Psoas muscle (tissue), 8 donors: ENCODE data around the gene KCNMA1. TPM values are rescaled to one million over a fixed set of nuclear protein-coding genes. Genes with fewer than 3 reads are reported as not detected.

Experiments
- ATAC-seq, 4 donors: fragments of 200-7000 bp; cut with Tn5 transposase; one replicate each; pipeline ENCODE4 v1.9.1; 2020; ENCODE audit warnings: moderate library complexity in 3 of 4, mild to moderate bottlenecking in 2 of 4
- DNase-seq, 2 donors: peaks; one replicate each; pipeline ENCODE4 v3.0.0-alpha.2; 2020
- H3K27ac ChIP-seq: fragments of 200-600 bp; one replicate; pipeline ENCODE4 v1.8.0; 2022
- H3K27me3 ChIP-seq, 3 donors: fragments of 200-600 bp in 1 of 3; one replicate each; pipeline versions ENCODE4 v1.6.1 to v1.8.0; 2013 to 2022; ENCODE audit warnings: low read length in 2 of 3, mild to moderate bottlenecking in 2 of 3, moderate library complexity in 1 of 3; ENCODE audit not compliant: insufficient read depth in 3 of 3
- H3K36me3 ChIP-seq, 2 donors: fragments of 200-600 bp in 1 of 2; one replicate each; pipeline versions ENCODE4 v1.6.1 to v1.8.0; 2013 to 2022; ENCODE audit warnings: low read depth in 1 of 2, mild to moderate bottlenecking in 1 of 2, moderate library complexity in 1 of 2; ENCODE audit not compliant: insufficient read depth in 1 of 2
- H3K4me1 ChIP-seq: fragments of 200-600 bp; one replicate; pipeline ENCODE4 v1.8.0; 2022
- H3K4me3 ChIP-seq: fragments of 200-600 bp; one replicate; pipeline ENCODE4 v1.8.0; 2022; ENCODE audit warnings: mild to moderate bottlenecking
- H3K9me3 ChIP-seq: fragments of 200-600 bp; one replicate; pipeline ENCODE4 v1.8.0; 2022
- WGBS, 3 donors: extraction: QIAGEN DNeasy Blood & Tissue Kit; methylation state at CpG; one replicate each; pipeline versions ENCODE4 v1.1.6 to v1.1.7; 2013; 5-methylcytosine and 5-hydroxymethylcytosine counted together
- intact Hi-C, 2 donors: fragments of 100-400 bp; cut with DNase I; formaldehyde crosslinking; loops; one replicate each; pipeline versions ENCODE4 v1.11.0 to v1.14.2; 2022
- polyA plus RNA-seq, 3 donors: library from polyadenylated mRNA; stranded (reverse); fragments of 200-250 nt; gene quantifications; one replicate each; pipeline ENCODE4 v1.2.3, GENCODE V29; 2013
- total RNA-seq, 4 donors: library from RNA; stranded (reverse); fragmentation: NEBNext Ultra II Directional in 2 of 4; extraction: Animal tissue kit (Norgen Biotek cat#: 25700) in 2 of 4; gene quantifications; one replicate each; pipeline versions ENCODE4 v1.2.1 to v1.2.4, GENCODE V29; 2021 to 2023
- TF ChIP-seq, protein P1 (sequence below): fragments of 200-600 bp; IDR thresholded peaks from one replicate; pipeline ENCODE4 v1.8.0; 2022; ENCODE audit warnings: antibody characterized with exemption
- donor health status: healthy with polysubstance abuse.
- donor health status: DM: no; HTN: no; CAD: no; lungs with moderate emphysema.
- donor health status: Bipolar disorder and iron deficiency.
- donor health status: healthy.
- donor health status: DM: yes; HTN: yes; CAD: no.
- donor health status: DM: no; HTN: no; CAD: no.
- donor health status: DM: no; HTN: no; CAD: no.
- donor health status: DM: yes; HTN: yes; CAD: no.

KCNMA1 gene
- total and polyA plus RNA-seq, 7 donors, result 7.9 to 53.0 (median 41.9) TPM

DNA sequence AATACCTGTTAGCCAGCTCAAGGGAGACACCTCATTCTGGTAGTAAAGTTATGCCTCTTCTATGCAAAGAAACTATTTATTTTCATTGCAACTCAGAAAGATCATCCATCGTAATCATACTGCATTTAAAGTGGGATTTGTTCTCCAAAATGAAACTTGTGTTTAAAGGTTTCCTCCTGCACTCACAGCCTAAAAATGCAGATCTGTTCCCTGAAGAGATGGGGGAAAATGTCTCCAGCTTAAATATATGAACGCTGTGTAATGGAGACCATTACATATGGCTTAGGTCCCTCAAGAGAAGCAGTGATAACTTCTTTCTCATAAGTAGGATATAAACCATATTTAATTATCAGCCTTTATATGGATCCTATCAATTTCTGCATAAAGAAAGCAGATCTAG is 665.1 kb downstream of the KCNMA1 start:
- TF ChIP-seq, protein P1, sequence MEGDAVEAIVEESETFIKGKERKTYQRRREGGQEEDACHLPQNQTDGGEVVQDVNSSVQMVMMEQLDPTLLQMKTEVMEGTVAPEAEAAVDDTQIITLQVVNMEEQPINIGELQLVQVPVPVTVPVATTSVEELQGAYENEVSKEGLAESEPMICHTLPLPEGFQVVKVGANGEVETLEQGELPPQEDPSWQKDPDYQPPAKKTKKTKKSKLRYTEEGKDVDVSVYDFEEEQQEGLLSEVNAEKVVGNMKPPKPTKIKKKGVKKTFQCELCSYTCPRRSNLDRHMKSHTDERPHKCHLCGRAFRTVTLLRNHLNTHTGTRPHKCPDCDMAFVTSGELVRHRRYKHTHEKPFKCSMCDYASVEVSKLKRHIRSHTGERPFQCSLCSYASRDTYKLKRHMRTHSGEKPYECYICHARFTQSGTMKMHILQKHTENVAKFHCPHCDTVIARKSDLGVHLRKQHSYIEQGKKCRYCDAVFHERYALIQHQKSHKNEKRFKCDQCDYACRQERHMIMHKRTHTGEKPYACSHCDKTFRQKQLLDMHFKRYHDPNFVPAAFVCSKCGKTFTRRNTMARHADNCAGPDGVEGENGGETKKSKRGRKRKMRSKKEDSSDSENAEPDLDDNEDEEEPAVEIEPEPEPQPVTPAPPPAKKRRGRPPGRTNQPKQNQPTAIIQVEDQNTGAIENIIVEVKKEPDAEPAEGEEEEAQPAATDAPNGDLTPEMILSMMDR, result no peak
- Histone ChIP-seq H3K36me3 (no peaks in the 10 kb centered on the region), H3K4me3 (no peak overlapping the region), H3K4me1 (no peaks in the 10 kb centered on the region), H3K27me3 (no peaks in the 10 kb centered on the region), H3K27ac (no peak overlapping the region), H3K9me3 (no peaks in the 10 kb centered on the region)
- no peak for ATAC-seq
- DNase-seq, result no peak
- intact Hi-C loops, result no loop called here
- 84 to 88% (median 85%) methylated on average over 2 of the region's 2 CpGs for WGBS, 3 donors

DNA sequence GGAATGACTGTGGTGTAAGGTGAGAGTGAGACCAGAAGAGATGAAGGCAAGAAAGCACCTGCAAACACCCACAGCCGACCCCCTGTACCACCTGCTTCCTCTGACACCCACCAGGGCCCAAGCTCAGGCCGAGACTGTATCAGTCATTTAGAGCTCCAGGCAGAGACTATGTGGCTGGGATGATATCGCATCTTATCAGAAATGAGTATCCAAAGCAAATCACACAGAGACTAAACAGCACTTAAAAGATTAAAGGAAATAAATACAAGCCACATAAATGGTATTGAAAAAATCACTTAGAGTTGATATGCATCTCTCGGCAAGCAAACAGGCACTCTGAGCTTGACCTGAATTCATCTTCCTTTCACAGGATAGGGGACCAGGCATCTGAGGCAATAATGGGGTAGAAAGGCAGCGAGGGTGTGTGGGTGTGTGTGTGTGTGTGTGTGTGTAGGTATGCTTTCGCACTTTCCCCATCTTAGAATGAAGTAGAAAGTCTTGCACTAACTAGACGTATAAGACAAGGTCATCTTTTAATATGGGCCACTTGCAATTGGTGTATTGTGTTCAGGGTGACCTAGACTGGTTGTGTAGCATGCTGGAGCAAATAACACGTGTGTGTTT is 665.9 kb downstream of the KCNMA1 start:
- Histone ChIP-seq H3K4me3 (no peak overlapping the region), H3K27ac (no peak overlapping the region), H3K9me3 (no peaks in the 10 kb centered on the region), H3K36me3 (no peaks in the 10 kb centered on the region), H3K27me3 (no peaks in the 10 kb centered on the region), H3K4me1 (no peaks in the 10 kb centered on the region)
- TF ChIP-seq, protein P1, result no peak
- 90 to 95% (median 93%) methylated on average over 8 of the region's 8 CpGs for WGBS, 3 donors
- no peak for DNase-seq
- intact Hi-C loops, result no loop called here
- no peak for ATAC-seq

GRCh38 chr10:76970711-76971519 is 666.7 kb downstream of the KCNMA1 start:
- H3K4me3 ChIP-seq, result no peak overlapping the region
- H3K27me3 ChIP-seq, result no peaks in the 10 kb centered on the region
- H3K4me1 ChIP-seq, result no peaks in the 10 kb centered on the region
- TF ChIP-seq, protein P1, result no peak
- ATAC-seq, result no peak
- WGBS, 3 donors, result 66 to 74% (median 73%) methylated on average over 6 of the region's 6 CpGs
- H3K27ac ChIP-seq, result no peak overlapping the region
- intact Hi-C loops, result no loop called here
- DNase-seq, result no peak
- no peaks in the 10 kb centered on the region for H3K36me3 ChIP-seq
- no peaks in the 10 kb centered on the region for H3K9me3 ChIP-seq

DNA sequence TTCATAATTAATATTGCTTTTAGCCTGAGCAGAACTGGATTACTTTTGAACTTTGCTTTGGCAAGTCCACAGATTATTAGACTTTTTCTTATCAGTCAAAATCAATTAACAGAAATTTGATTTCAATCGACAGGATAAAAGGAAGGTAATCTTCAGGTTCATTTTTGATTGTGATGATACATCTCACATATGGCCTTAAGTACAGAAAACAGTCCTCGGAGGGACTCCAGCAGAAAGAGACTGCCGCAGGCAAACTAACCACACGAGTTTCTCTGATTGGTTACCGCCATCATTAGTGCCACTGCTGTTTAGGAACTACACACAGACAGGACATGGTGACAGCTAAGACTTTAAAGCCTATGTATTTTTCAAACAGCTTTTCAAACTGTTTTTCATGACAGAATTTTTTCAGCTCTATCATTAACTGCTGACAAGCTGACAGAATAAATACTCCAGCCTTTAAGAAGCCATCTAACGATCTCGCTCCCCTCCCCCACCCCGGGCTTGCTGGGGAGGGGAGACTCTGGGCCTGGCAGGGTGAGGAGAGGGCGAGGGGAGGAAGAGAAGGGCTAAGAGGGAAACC is 668.2 kb downstream of the KCNMA1 start:
- H3K9me3 ChIP-seq, result no peaks in the 10 kb centered on the region
- H3K27me3 ChIP-seq, result no peaks in the 10 kb centered on the region
- TF ChIP-seq, protein P1, result no peak
- no peaks in the 10 kb centered on the region for H3K36me3 ChIP-seq
- ATAC-seq, result no peak
- intact Hi-C loops, result no loop called here
- 89 to 92% (median 91%) methylated on average over 9 of the region's 9 CpGs for WGBS, 3 donors
- no peak overlapping the region for H3K27ac ChIP-seq
- H3K4me1 ChIP-seq, result no peaks in the 10 kb centered on the region
- no peak overlapping the region for H3K4me3 ChIP-seq
- no peak for DNase-seq
